Measurements from ENCODE around the gene PARVA. TPM values are rescaled to one million over a fixed set of nuclear protein-coding genes. Genes with fewer than 3 reads are reported as not detected.

Gene PARVA
- total RNA-seq, 4 donors from 2014 or later, result 10.0 to 25.0 (median 14.2) TPM

- DNase-seq (ENCODE audit: low spot score in 2 of 2), result peak in 1 of 2 donors; percentile 76
- H3K4me3 ChIP-seq (ENCODE audit: low read depth, poor library complexity, severe bottlenecking), result no peak overlapping the region
- WGBS, 2 donors, result 91 to 94% methylated on average over 9 of the region's 9 CpGs
- intact Hi-C loops (cut with DNase I; ENCODE audit: low total_unique reads), result no loop called here
- TF ChIP-seq CTCF (IDR thresholded peaks at IDR 0.05), result no peak
- TF ChIP-seq POLR2A (IDR thresholded peaks at IDR 0.05), result no peak
Observed at GRCh38 chr11:12523180-12523924, 146.0 kb downstream of the PARVA start.

- 78% methylated on average over 5 of the region's 5 CpGs for WGBS, 2 donors
- DNase-seq (ENCODE audit: low spot score in 2 of 2), result peak in 1 of 2 donors; percentile 84
- intact Hi-C loops (cut with DNase I; ENCODE audit: low total_unique reads), result no loop called here
- TF ChIP-seq CTCF (IDR thresholded peaks at IDR 0.05) (no peak), POLR2A (IDR thresholded peaks at IDR 0.05) (no peak)
- H3K4me3 ChIP-seq (ENCODE audit: low read depth, poor library complexity, severe bottlenecking), result no peak overlapping the region
Observed at GRCh38 chr11:12524865-12525264, 147.5 kb downstream of the PARVA start.

- TF ChIP-seq CTCF (IDR thresholded peaks at IDR 0.05) (no peak), POLR2A (IDR thresholded peaks at IDR 0.05) (no peak)
- intact Hi-C loops (cut with DNase I; ENCODE audit: low total_unique reads), result no loop called here
- no peak overlapping the region for H3K4me3 ChIP-seq (ENCODE audit: low read depth, poor library complexity, severe bottlenecking)
- WGBS, 2 donors, result 95 to 100% methylated on average over 1 of the region's 1 CpG
- DNase-seq (ENCODE audit: low spot score in 2 of 2), result peak in 1 of 2 donors; percentile 54
Observed at GRCh38 chr11:12525466-12526055, 148.2 kb downstream of the PARVA start.

GRCh38 chr11:12526789-12527188 lies 149.4 kb downstream of the PARVA start:
- intact Hi-C loops (cut with DNase I; ENCODE audit: low total_unique reads), result no loop called here
- no peak overlapping the region for H3K4me3 ChIP-seq (ENCODE audit: low read depth, poor library complexity, severe bottlenecking)
- no peak for DNase-seq (ENCODE audit: low spot score in 2 of 2)
- WGBS, 2 donors, result 67 to 73% methylated on average over 1 of the region's 1 CpG
- TF ChIP-seq POLR2A (IDR thresholded peaks at IDR 0.05), result no peak
- no peak for TF ChIP-seq CTCF (IDR thresholded peaks at IDR 0.05)

GRCh38 chr11:12528487-12528886 lies 151.1 kb downstream of the PARVA start:
- H3K4me3 ChIP-seq (ENCODE audit: low read depth, poor library complexity, severe bottlenecking), result no peak overlapping the region
- intact Hi-C loops (cut with DNase I; ENCODE audit: low total_unique reads), result no loop called here
- no peak for DNase-seq (ENCODE audit: low spot score in 2 of 2)
- TF ChIP-seq CTCF (IDR thresholded peaks at IDR 0.05) (no peak), POLR2A (IDR thresholded peaks at IDR 0.05) (no peak)
- WGBS, 2 donors, result 53 to 66% methylated on average over 2 of the region's 2 CpGs

Data from lower leg skin (tissue), 4 donors.